HFF-Myc (cell line): Measurements from ENCODE around the gene BBIP1.

Experiments used
- DNase-seq: peaks from one replicate; pipeline ENCODE4 v3.0.0-alpha.2; 2011; ENCODE audit warnings: low read depth; ENCODE audit errors: extremely low read depth
- H3K4me3 ChIP-seq: replicated peaks from 2 replicates; pipeline ENCODE4 v1.5.1; 2011; ENCODE audit warnings: low read depth, mild to moderate bottlenecking, control low read depth, low read length
- CTCF ChIP-seq: IDR thresholded peaks from 2 replicates; pipeline ENCODE4 v1.5.1; 2012; ENCODE audit warnings: mild to moderate bottlenecking, low read depth, low read length, control low read depth; ENCODE audit errors: missing control alignments

BBIP1 gene

GRCh38 chr10:110851020-110851612 is 67.9 kb downstream of the BBIP1 start:
- H3K4me3 ChIP-seq: no peak overlapping the region
- no peak for TF ChIP-seq CTCF
- no peak for DNase-seq

GRCh38 chr10:110850099-110850498 is 68.9 kb downstream of the BBIP1 start:
- H3K4me3 ChIP-seq: no peak overlapping the region
- no peak for TF ChIP-seq CTCF
- no peak for DNase-seq
